Fibroblast of mammary gland (primary cell): ENCODE results near the gene PAX9.

Source experiments
- DNase-seq: peaks from one replicate; pipeline ENCODE4 v3.0.0-alpha.2; 2010; ENCODE audit warnings: low read depth
- H3K4me3 ChIP-seq: 2 replicates; pipeline ENCODE4 v1.5.1; 2011; ENCODE audit warnings: low read depth, mild to moderate bottlenecking, low read length, moderate library complexity; ENCODE audit not compliant: control insufficient read depth
- CTCF ChIP-seq: conservative IDR thresholded peaks from 2 replicates; pipeline ENCODE4 v1.5.1; 2011; ENCODE audit warnings: low read depth, low read length, inconsistent platforms; ENCODE audit not compliant: control insufficient read depth, insufficient read depth

Gene PAX9

GRCh38 chr14:36707570-36707969, 45.9 kb downstream of the PAX9 start:
- H3K4me3 ChIP-seq = no peak overlapping the region
- no peak for DNase-seq
- no peak for TF ChIP-seq CTCF

GRCh38 chr14:36713960-36714703, 52.5 kb downstream of the PAX9 start:
- H3K4me3 ChIP-seq = no peak overlapping the region
- DNase-seq = no peak
- TF ChIP-seq CTCF = no peak

- DNase-seq = no peak
- TF ChIP-seq CTCF = no peak
- no peak overlapping the region for H3K4me3 ChIP-seq
Measured at GRCh38 chr14:36716614-36717184, 55.0 kb downstream of the PAX9 start.

- TF ChIP-seq CTCF = no peak
- no peak overlapping the region for H3K4me3 ChIP-seq
- no peak for DNase-seq
Measured at GRCh38 chr14:36717363-36717762, 55.7 kb downstream of the PAX9 start.

- no peak for TF ChIP-seq CTCF
- no peak for DNase-seq
- H3K4me3 ChIP-seq = no peak overlapping the region
Measured at GRCh38 chr14:36718216-36718615, 56.6 kb downstream of the PAX9 start.

GRCh38 chr14:36719823-36720222, 58.2 kb downstream of the PAX9 start:
- no peak for TF ChIP-seq CTCF
- no peak for DNase-seq
- no peak overlapping the region for H3K4me3 ChIP-seq
